ENCODE results near the gene PIAS2. TPM values are rescaled to one million over a fixed set of nuclear protein-coding genes. Genes with fewer than 3 reads are reported as not detected.

Gene PIAS2
- polyA plus RNA-seq, 3 donors, result 9.9 to 13.2 (median 11.0) TPM

- H3K36me3 Mint-ChIP-seq, result no peaks in the 10 kb centered on the region
These were observed 3.3 kb upstream of the PIAS2 start for GRCh38 chr18:46920653-46921052.

GRCh38 chr18:46920067-46920466 is 2.8 kb upstream of the PIAS2 start:
- H3K4me3 Mint-ChIP-seq, result no peak overlapping the region
- H3K4me1 Mint-ChIP-seq, result peaks cover 29% of the 10 kb centered on the region
- H3K27ac ChIP-seq (ENCODE audit: low read depth in 1 of 2, low read length in 2 of 2), result no peak overlapping the region
- H3K36me3 Mint-ChIP-seq, result no peaks in the 10 kb centered on the region
- H3K9me3 Mint-ChIP-seq, result peaks cover 1 to 10% (median 5%) of the 10 kb centered on the region in 7 donors
- H3K9ac ChIP-seq (ENCODE audit: insufficient read depth, low read length, poor library complexity, severe bottlenecking), result no peak overlapping the region
- H3K27ac Mint-ChIP-seq, result no peak overlapping the region
- DNase-seq, result no peak
- H3K36me3 ChIP-seq (replicated peaks in 1 of 2; ENCODE audit: control insufficient read depth in 1 of 2, insufficient read depth in 2 of 2, low read length in 2 of 2), result no peaks in the 10 kb centered on the region
- WGBS (ENCODE audit: insufficient coverage), result 100% methylated on average over 2 of the region's 2 CpGs
- no peaks in the 10 kb centered on the region for H3K27me3 ChIP-seq (ENCODE audit: control insufficient read depth in 2 of 2, insufficient read depth in 2 of 2, low read length in 2 of 2)
- no peak overlapping the region for H3K4me3 ChIP-seq (replicated peaks in 1 of 3; ENCODE audit: low read depth in 2 of 3, low read length in 3 of 3)
- no peak for TF ChIP-seq CTCF (IDR thresholded peaks at IDR 0.05)
- H4K20me1 ChIP-seq (ENCODE audit: insufficient read depth, low read length), result no peaks in the 10 kb centered on the region
- peaks cover 0 to 10% (median 0%) of the 10 kb centered on the region in 3 donors for H3K27me3 Mint-ChIP-seq (ENCODE audit: low read depth in 3 of 3)
- intact Hi-C loops (cut with micrococcal nuclease), result no loop called here
- H3K79me2 ChIP-seq (ENCODE audit: insufficient read depth, low read length), result peaks cover 15% of the 10 kb centered on the region
- no peaks in the 10 kb centered on the region for H3K9me3 ChIP-seq (replicated peaks in 1 of 2; ENCODE audit: control insufficient read depth in 1 of 2, insufficient read depth in 1 of 2, low read length in 2 of 2)
- no peak overlapping the region for H3K4me2 ChIP-seq (replicated peaks; ENCODE audit: extremely low read depth, low read length, poor library complexity, severe bottlenecking)
- H2AFZ ChIP-seq (ENCODE audit: insufficient read depth, low read depth, low read length, poor library complexity, severe bottlenecking), result no peak overlapping the region
- H3K4me1 ChIP-seq (ENCODE audit: control insufficient read depth in 1 of 2, insufficient read depth in 2 of 2, low read length in 2 of 2), result peaks cover 18 to 23% of the 10 kb centered on the region in 2 donors

More at GRCh38 chr18:46920653-46921052, 3.3 kb upstream of the PIAS2 start:
- Histone ChIP-seq H3K79me2 (ENCODE audit: insufficient read depth, low read length) (peaks cover 9% of the 10 kb centered on the region), H3K9me3 (replicated peaks in 1 of 2; ENCODE audit: control insufficient read depth in 1 of 2, insufficient read depth in 1 of 2, low read length in 2 of 2) (no peaks in the 10 kb centered on the region), H3K4me3 (replicated peaks in 1 of 3; ENCODE audit: low read depth in 2 of 3, low read length in 3 of 3) (no peak overlapping the region), H4K20me1 (ENCODE audit: insufficient read depth, low read length) (no peaks in the 10 kb centered on the region), H3K27ac (ENCODE audit: low read depth in 1 of 2, low read length in 2 of 2) (no peak overlapping the region), H2AFZ (ENCODE audit: insufficient read depth, low read depth, low read length, poor library complexity, severe bottlenecking) (no peak overlapping the region), H3K4me1 (ENCODE audit: control insufficient read depth in 1 of 2, insufficient read depth in 2 of 2, low read length in 2 of 2) (peaks cover 18 to 22% of the 10 kb centered on the region in 2 donors), H3K27me3 (ENCODE audit: control insufficient read depth in 2 of 2, insufficient read depth in 2 of 2, low read length in 2 of 2) (no peaks in the 10 kb centered on the region), H3K36me3 (replicated peaks in 1 of 2; ENCODE audit: control insufficient read depth in 1 of 2, insufficient read depth in 2 of 2, low read length in 2 of 2) (no peaks in the 10 kb centered on the region), H3K4me2 (replicated peaks; ENCODE audit: extremely low read depth, low read length, poor library complexity, severe bottlenecking) (no peak overlapping the region), H3K9ac (ENCODE audit: insufficient read depth, low read length, poor library complexity, severe bottlenecking) (no peak overlapping the region)
- peaks cover 23% of the 10 kb centered on the region for H3K4me1 Mint-ChIP-seq
- intact Hi-C loops (cut with micrococcal nuclease), result no loop called here
- DNase-seq, result no peak
- no CpG with 5 or more reads among the region's 1 CpG for WGBS (ENCODE audit: insufficient coverage)
- peaks cover 0 to 10% (median 0%) of the 10 kb centered on the region in 3 donors for H3K27me3 Mint-ChIP-seq (ENCODE audit: low read depth in 3 of 3)
- no peak for TF ChIP-seq CTCF (IDR thresholded peaks at IDR 0.05)
- peak overlapping the region in 1 of 7 donors; percentile 63 for H3K27ac Mint-ChIP-seq
- peaks cover 3 to 12% (median 5%) of the 10 kb centered on the region in 7 donors for H3K9me3 Mint-ChIP-seq
- H3K4me3 Mint-ChIP-seq, result no peak overlapping the region

Data from CD14-positive monocyte (primary cell).